GM12878 (cell line): ENCODE results near the gene AVPR1B.
A peak's percentile ranks its signal among the peaks of the same experiment; 100 is the strongest.

Experiments
- CBX5 ChIP-seq: sonication (generic); IDR thresholded peaks from 2 replicates; pipeline ENCODE4 v1.6.1; 2016; ENCODE audit warnings: low read depth, moderate library complexity, mild to moderate bottlenecking, inconsistent platforms
- CREM ChIP-seq: IDR thresholded peaks from 2 replicates; pipeline ENCODE4 v1.6.1; 2014; ENCODE audit warnings: antibody characterized with exemption, low read depth
- CTCF ChIP-seq, 3 experiments: IDR thresholded peaks in 2 of 3; conservative IDR thresholded peaks in 1 of 3; 2 replicates each; pipeline ENCODE4 v1.5.1; 2011; ENCODE audit warnings: low read depth in 3 of 3, low read length in 3 of 3, mild to moderate bottlenecking in 3 of 3, control low read depth in 2 of 3, moderate library complexity in 2 of 3, inconsistent platforms in 1 of 3, mixed read lengths in 1 of 3; ENCODE audit not compliant: control insufficient read depth in 2 of 3, insufficient read depth in 1 of 3; ENCODE audit errors: extremely low read depth in 1 of 3
- E2F4 ChIP-seq: IDR thresholded peaks from 2 replicates; pipeline ENCODE4 v1.6.1; 2012; ENCODE audit warnings: low read depth, low read length, improper control_type of control experiment
- EGR1 ChIP-seq, 2 experiments: IDR thresholded peaks; 1 replicate in 1 of 2; 2 replicates in 1 of 2; pipeline ENCODE4 v1.6.1; 2011 to 2012; ENCODE audit warnings: low read depth in 2 of 2, low read length in 2 of 2, borderline replicate concordance in 1 of 2, mild to moderate bottlenecking in 1 of 2, moderate library complexity in 1 of 2
- HCFC1 ChIP-seq: fragments of 150-350 bp; IDR thresholded peaks from 2 replicates; pipeline ENCODE4 v1.6.1; 2014; ENCODE audit warnings: low read length
- NRF1 ChIP-seq: conservative IDR thresholded peaks from 2 replicates; pipeline ENCODE4 v1.6.1; 2011; ENCODE audit warnings: mild to moderate bottlenecking, low read depth, low read length, improper control_type of control experiment
- POLR2A ChIP-seq: IDR thresholded peaks from 2 replicates; pipeline ENCODE4 v1.6.1; 2011; ENCODE audit warnings: low read depth, mild to moderate bottlenecking, low read length
- POLR2AphosphoS5 ChIP-seq: IDR thresholded peaks from 2 replicates; pipeline ENCODE4 v1.6.1; 2011; ENCODE audit warnings: mild to moderate bottlenecking, low read length, inconsistent platforms
- REST ChIP-seq: IDR thresholded peaks from 2 replicates; pipeline ENCODE4 v1.6.1; 2012; ENCODE audit warnings: mild to moderate bottlenecking, low read depth, low read length
- TARDBP ChIP-seq: IDR thresholded peaks from 2 replicates; pipeline ENCODE4 v1.6.1; 2016; ENCODE audit warnings: borderline replicate concordance

GRCh38 chr1:206067486-206068227 lies 49.5 kb downstream of the AVPR1B start:
- TF ChIP-seq CTCF (IDR thresholded peaks at IDR 0.05 in 2 of 3, conservative IDR thresholded peaks at IDR 0.05 in 1 of 3; ENCODE audit: control insufficient read depth in 2 of 3, extremely low read depth in 1 of 3, insufficient read depth in 1 of 3, low read depth in 3 of 3, low read length in 3 of 3) (no peak), REST (no peak), POLR2A (peak; percentile 50), POLR2AphosphoS5 (no peak), CREM (no peak), CBX5 (no peak), NRF1 (no peak), HCFC1 (no peak), TARDBP (no peak), EGR1 (IDR thresholded peaks at IDR 0.05; ENCODE audit: borderline replicate concordance in 1 of 2, low read depth in 2 of 2, low read length in 2 of 2) (no peak), E2F4 (no peak)
